Activated CD4-positive, alpha-beta T cell treated with anti-CD3 and anti-CD28 coated beads, Interleukin-2, amount 10 ng/mL, durations not matched to agents 7 days and 5 days (primary cell): ENCODE results near the gene CAB39L. TPM values are rescaled to one million over a fixed set of nuclear protein-coding genes. Genes with fewer than 3 reads are reported as not detected.

ENCODE experiments used
- CTCF ChIA-PET: fragments of 350-600 bp; sonication (Branson Sonifier 250); formaldehyde crosslinking; loops from one replicate; lab custom pipeline; 2021; ENCODE audit warnings: antibody characterized with exemption; lab: Charles Lee
- POLR2A ChIA-PET: fragments of 350-600 bp; sonication (Branson Sonifier 250); formaldehyde crosslinking; loops from one replicate; lab custom pipeline; 2021; ENCODE audit warnings: antibody characterized with exemption; lab: Charles Lee
- DNase-seq: peaks from one replicate; pipeline ENCODE4 v3.0.0-alpha.2; 2020
- H3K27ac Mint-ChIP-seq: one replicate; pipeline ENCODE4 v1.8.0; 2021; ENCODE audit warnings: mild to moderate bottlenecking, moderate library complexity, mixed read lengths
- H3K27me3 Mint-ChIP-seq: one replicate; pipeline ENCODE4 v1.8.0; 2021; ENCODE audit warnings: mixed read lengths
- H3K36me3 Mint-ChIP-seq: one replicate; pipeline ENCODE4 v1.8.0; 2021; ENCODE audit warnings: low read depth, mixed read lengths
- H3K4me1 Mint-ChIP-seq: one replicate; pipeline ENCODE4 v1.8.0; 2021; ENCODE audit warnings: mixed read lengths
- H3K4me3 Mint-ChIP-seq: one replicate; pipeline ENCODE4 v1.8.0; 2021; ENCODE audit warnings: mild to moderate bottlenecking, moderate library complexity, mixed read lengths
- H3K9me3 Mint-ChIP-seq: one replicate; pipeline ENCODE4 v1.8.0; 2021; ENCODE audit warnings: mixed read lengths
- total RNA-seq, 2 experiments: library from RNA; stranded (reverse); gene quantifications; one replicate each; pipeline ENCODE4 v1.2.3, GENCODE V29; 2021

CAB39L gene
- total RNA-seq, 2 experiments from 2014 or later = 3.1 to 3.5 TPM

- Mint-ChIP-seq H3K9me3 (no peaks in the 10 kb centered on the region), H3K36me3 (no peaks in the 10 kb centered on the region), H3K27ac (no peak overlapping the region), H3K27me3 (peaks cover 2% of the 10 kb centered on the region), H3K4me3 (no peak overlapping the region), H3K4me1 (peaks cover 11% of the 10 kb centered on the region)
- ChIA-PET POLR2A (no interaction called here), CTCF (interaction anchor here (0.6 kb wide), 1 partner anchor 44 kb away, joined by 4 read pairs; no protein-coding TSS in a partner anchor)
- no peak for DNase-seq
Measured at GRCh38 chr13:49376121-49376520, 67.7 kb downstream of the CAB39L start.

DNA sequence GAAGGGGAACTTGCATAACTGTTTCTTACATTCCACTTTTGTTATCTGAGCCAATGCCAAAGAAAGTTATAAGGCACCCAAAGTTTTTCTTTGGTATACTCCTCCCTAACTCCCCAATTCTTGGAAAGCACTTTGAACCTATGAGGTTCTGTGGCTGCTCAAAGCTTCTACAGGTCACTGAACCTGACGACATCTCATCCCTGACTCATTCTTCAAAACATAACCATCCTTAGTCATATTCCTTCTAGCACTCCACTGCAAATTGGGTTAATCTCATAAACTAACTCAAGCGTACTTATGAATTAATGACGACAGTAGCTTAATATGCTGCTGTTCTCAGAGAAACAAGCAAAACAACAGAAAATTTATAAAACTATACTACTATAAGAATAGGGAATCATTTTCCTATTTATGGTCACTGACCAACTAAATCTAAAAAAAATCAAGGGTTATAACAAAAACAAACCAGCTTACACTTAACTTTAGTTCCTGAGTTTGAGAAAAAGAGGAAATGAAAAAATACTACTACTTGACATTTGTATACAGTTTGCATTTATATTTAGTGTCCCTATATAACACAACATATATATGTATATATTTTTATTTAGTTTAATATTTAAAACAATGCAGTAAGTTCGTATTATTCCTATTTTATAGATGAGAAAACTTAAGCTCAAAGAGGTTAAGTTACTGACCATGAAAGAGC is 69.1 kb downstream of the CAB39L start:
- ChIA-PET POLR2A (no interaction called here), CTCF (interaction anchor here (1.2 kb wide), 1 partner anchor 10 kb away, joined by 3 read pairs; no protein-coding TSS in a partner anchor)
- Mint-ChIP-seq H3K4me3 (no peak overlapping the region), H3K4me1 (peaks cover 11% of the 10 kb centered on the region), H3K27ac (no peak overlapping the region), H3K36me3 (no peaks in the 10 kb centered on the region), H3K9me3 (no peaks in the 10 kb centered on the region), H3K27me3 (peaks cover 2% of the 10 kb centered on the region)
- no peak for DNase-seq

- peaks cover 11% of the 10 kb centered on the region for H3K4me1 Mint-ChIP-seq
- POLR2A ChIA-PET = no interaction called here
- H3K4me3 Mint-ChIP-seq = no peak overlapping the region
- no peaks in the 10 kb centered on the region for H3K36me3 Mint-ChIP-seq
- no peak overlapping the region for H3K27ac Mint-ChIP-seq
- H3K27me3 Mint-ChIP-seq = peaks cover 2% of the 10 kb centered on the region
- H3K9me3 Mint-ChIP-seq = no peaks in the 10 kb centered on the region
- CTCF ChIA-PET = no interaction called here
- DNase-seq = no peak
Measured at GRCh38 chr13:49373716-49374115, 70.1 kb downstream of the CAB39L start.

DNA sequence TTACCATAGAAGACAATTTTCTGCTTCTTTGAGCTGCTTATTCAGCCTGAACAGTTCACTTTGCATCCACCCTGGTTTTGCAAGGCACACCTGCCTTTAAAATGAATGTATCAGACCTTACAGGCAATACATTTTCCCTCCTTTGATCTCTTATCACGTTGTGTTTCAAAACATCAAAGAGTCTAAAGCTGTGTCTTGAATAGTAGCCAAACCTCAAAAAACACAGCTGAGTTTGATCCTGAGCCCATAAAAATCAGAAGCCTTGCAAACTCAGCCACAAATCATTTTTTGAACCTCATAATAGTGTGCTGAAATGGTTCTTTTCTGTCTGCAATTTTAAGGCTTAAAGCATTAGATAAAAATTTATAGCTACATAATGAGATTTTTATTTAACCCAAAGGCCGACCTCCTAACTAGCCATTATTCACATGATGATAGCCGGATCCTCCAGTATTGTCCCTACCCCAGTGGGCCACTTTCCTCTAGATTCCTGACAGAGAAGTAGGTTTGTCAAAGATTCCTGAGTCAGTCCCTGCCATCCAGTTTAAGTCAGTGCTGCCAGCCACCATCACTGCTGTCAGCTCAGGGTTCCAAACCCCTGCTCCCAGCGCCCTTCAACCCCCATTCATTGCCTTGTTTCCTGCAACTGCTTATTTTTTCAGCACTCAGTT is 71.8 kb downstream of the CAB39L start:
- no peak overlapping the region for H3K27ac Mint-ChIP-seq
- no peaks in the 10 kb centered on the region for H3K36me3 Mint-ChIP-seq
- CTCF ChIA-PET = no interaction called here

DNA sequence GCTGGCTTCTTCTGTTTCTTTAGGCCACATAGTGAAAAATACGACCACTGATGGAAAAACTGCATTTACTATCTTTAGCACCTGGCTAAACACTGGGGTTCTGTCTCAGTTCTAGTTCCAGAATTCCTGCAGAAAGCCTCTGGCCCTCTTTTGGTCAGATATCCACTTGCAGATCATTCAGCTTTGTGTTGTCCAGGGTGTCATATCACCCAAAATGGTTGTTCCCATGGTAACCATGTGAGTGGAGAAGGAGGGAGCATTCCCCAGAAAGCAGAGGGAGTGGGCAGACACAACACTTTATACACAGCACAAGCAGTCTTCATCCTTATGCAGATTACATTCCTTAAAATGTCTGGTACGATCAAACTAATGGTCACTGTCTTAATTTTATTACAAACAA is 73.5 kb downstream of the CAB39L start:
- DNase-seq = no peak
- peaks cover 2% of the 10 kb centered on the region for H3K27me3 Mint-ChIP-seq
- H3K4me1 Mint-ChIP-seq = peaks cover 11% of the 10 kb centered on the region
- H3K4me3 Mint-ChIP-seq = no peak overlapping the region
- no peak overlapping the region for H3K27ac Mint-ChIP-seq
- ChIA-PET POLR2A (no interaction called here), CTCF (no interaction called here)
- no peaks in the 10 kb centered on the region for H3K36me3 Mint-ChIP-seq
- no peaks in the 10 kb centered on the region for H3K9me3 Mint-ChIP-seq

More for the DNA sequence above, 71.8 kb downstream of the CAB39L start:
- Mint-ChIP-seq H3K27me3 (peaks cover 2% of the 10 kb centered on the region), H3K4me3 (no peak overlapping the region), H3K9me3 (no peaks in the 10 kb centered on the region), H3K4me1 (peaks cover 11% of the 10 kb centered on the region)
- peak; percentile 9 for DNase-seq
- POLR2A ChIA-PET = no interaction called here

DNA sequence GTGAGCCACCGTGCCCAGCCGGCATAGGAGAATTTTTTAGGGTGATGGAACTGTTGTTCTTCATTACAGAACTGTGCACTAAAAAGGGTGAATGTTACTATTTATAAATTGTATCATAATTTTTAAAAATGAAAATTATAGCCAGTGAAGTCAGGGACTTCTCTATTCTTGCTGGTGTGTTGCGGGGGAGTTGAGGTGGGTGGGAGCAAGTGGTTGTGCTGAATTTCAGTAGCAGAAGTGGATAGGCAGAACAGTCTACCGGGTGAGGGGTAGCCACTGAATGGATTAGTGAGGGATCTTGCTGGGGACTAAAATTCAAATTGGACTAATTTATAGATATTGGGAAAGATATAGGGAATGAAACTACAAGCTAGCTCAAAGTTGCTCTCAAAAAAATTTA is 74.0 kb downstream of the CAB39L start:
- DNase-seq = no peak
- Mint-ChIP-seq H3K27ac (no peak overlapping the region), H3K36me3 (no peaks in the 10 kb centered on the region), H3K4me3 (no peak overlapping the region), H3K4me1 (peaks cover 11% of the 10 kb centered on the region), H3K27me3 (peaks cover 2% of the 10 kb centered on the region), H3K9me3 (no peaks in the 10 kb centered on the region)
- CTCF ChIA-PET = no interaction called here
- POLR2A ChIA-PET = no interaction called here

- Mint-ChIP-seq H3K9me3 (peaks cover 7% of the 10 kb centered on the region), H3K27ac (no peak overlapping the region), H3K4me3 (no peak overlapping the region), H3K4me1 (peaks cover 11% of the 10 kb centered on the region), H3K27me3 (peaks cover 3% of the 10 kb centered on the region), H3K36me3 (peaks cover 2% of the 10 kb centered on the region)
- ChIA-PET POLR2A (no interaction called here), CTCF (interaction anchor here (0.6 kb wide), 1 partner anchor 37 kb away, joined by 3 read pairs; no protein-coding TSS in a partner anchor)
- no peak for DNase-seq
Measured at GRCh38 chr13:49368688-49369087, 75.2 kb downstream of the CAB39L start.

- DNase-seq = no peak
- Mint-ChIP-seq H3K4me1 (peaks cover 9% of the 10 kb centered on the region), H3K27me3 (peaks cover 2% of the 10 kb centered on the region), H3K36me3 (peaks cover 2% of the 10 kb centered on the region), H3K27ac (no peak overlapping the region), H3K4me3 (no peak overlapping the region), H3K9me3 (peaks cover 9% of the 10 kb centered on the region)
- CTCF ChIA-PET = interaction anchor here (0.6 to 1.0 kb wide), 3 partner anchors 10 to 36 kb away, joined by 3 to 4 read pairs (median 3); no protein-coding TSS in a partner anchor
- POLR2A ChIA-PET = no interaction called here
Measured at GRCh38 chr13:49367640-49368422, 76.0 kb downstream of the CAB39L start.

GRCh38 chr13:49366841-49367240 is 77.0 kb downstream of the CAB39L start:
- H3K4me1 Mint-ChIP-seq = peaks cover 2% of the 10 kb centered on the region
- H3K27ac Mint-ChIP-seq = no peak overlapping the region
- H3K36me3 Mint-ChIP-seq = peaks cover 2% of the 10 kb centered on the region
- DNase-seq = no peak
- H3K9me3 Mint-ChIP-seq = peaks cover 9% of the 10 kb centered on the region
- peaks cover 2% of the 10 kb centered on the region for H3K27me3 Mint-ChIP-seq
- CTCF ChIA-PET = interaction anchor here (1.0 kb wide), 1 partner anchor 9 kb away, joined by 3 read pairs; no protein-coding TSS in a partner anchor
- POLR2A ChIA-PET = no interaction called here
- H3K4me3 Mint-ChIP-seq = no peak overlapping the region

GRCh38 chr13:49357694-49358093 is 86.2 kb downstream of the CAB39L start:
- Mint-ChIP-seq H3K36me3 (no peaks in the 10 kb centered on the region), H3K4me1 (no peaks in the 10 kb centered on the region), H3K27me3 (no peaks in the 10 kb centered on the region), H3K4me3 (no peak overlapping the region), H3K9me3 (no peaks in the 10 kb centered on the region), H3K27ac (no peak overlapping the region)
- no peak for DNase-seq
- ChIA-PET CTCF (interaction anchor here (0.8 kb wide), 1 partner anchor 10 kb away, joined by 3 read pairs; no protein-coding TSS in a partner anchor), POLR2A (no interaction called here)

GRCh38 chr13:49356223-49356622 is 87.6 kb downstream of the CAB39L start:
- H3K27ac Mint-ChIP-seq = no peak overlapping the region
- ChIA-PET CTCF (no interaction called here), POLR2A (no interaction called here)
- H3K36me3 Mint-ChIP-seq = no peaks in the 10 kb centered on the region
- no peaks in the 10 kb centered on the region for H3K9me3 Mint-ChIP-seq
- no peaks in the 10 kb centered on the region for H3K27me3 Mint-ChIP-seq
- H3K4me1 Mint-ChIP-seq = no peaks in the 10 kb centered on the region
- no peak for DNase-seq
- no peak overlapping the region for H3K4me3 Mint-ChIP-seq

DNA sequence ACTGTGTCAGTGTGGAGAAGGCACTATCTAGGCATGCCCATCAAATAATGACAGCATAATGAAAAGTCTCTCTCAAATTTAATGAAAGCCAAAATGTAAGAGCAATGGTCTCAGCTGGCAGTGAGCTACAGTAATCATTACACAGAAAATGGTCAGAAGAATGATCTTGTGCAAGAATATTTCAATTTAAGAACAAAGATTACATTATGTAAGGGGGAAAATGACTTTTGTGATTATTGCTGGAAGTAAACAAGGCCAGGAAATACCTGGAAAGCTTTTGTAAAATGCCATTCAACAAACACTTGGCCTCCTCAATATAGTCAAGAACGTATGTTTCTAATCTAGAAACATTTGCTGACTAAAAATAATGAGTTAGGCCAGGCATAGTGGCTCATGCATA is 89.1 kb downstream of the CAB39L start:
- no peaks in the 10 kb centered on the region for H3K27me3 Mint-ChIP-seq
- ChIA-PET POLR2A (no interaction called here), CTCF (interaction anchor here (0.6 kb wide), 1 partner anchor 22 kb away, joined by 3 read pairs; no protein-coding TSS in a partner anchor)
- H3K4me1 Mint-ChIP-seq = no peaks in the 10 kb centered on the region
- H3K4me3 Mint-ChIP-seq = no peak overlapping the region
- no peak for DNase-seq
- H3K27ac Mint-ChIP-seq = no peak overlapping the region
- no peaks in the 10 kb centered on the region for H3K36me3 Mint-ChIP-seq
- H3K9me3 Mint-ChIP-seq = no peaks in the 10 kb centered on the region
